Skeletal muscle satellite cell (primary cell): ENCODE measurements around the gene MYH10. TPM values are rescaled to one million over a fixed set of nuclear protein-coding genes. Genes with fewer than 3 reads are reported as not detected.
A peak's percentile ranks its signal among the peaks of the same experiment; 100 is the strongest.

Source experiments
- H3K27me3 ChIP-seq: 2 replicates; pipeline ENCODE4 v1.7.0; 2013; ENCODE audit warnings: low read length; ENCODE audit not compliant: control insufficient read depth, insufficient read depth
- H3K36me3 ChIP-seq: 2 replicates; pipeline ENCODE4 v1.7.0; 2013; ENCODE audit warnings: mild to moderate bottlenecking, control low read depth, low read length; ENCODE audit not compliant: insufficient read depth
- H3K4me1 ChIP-seq: 2 replicates; pipeline ENCODE4 v1.7.0; 2013; ENCODE audit warnings: low read length; ENCODE audit not compliant: control insufficient read depth, insufficient read depth
- H3K4me2 ChIP-seq: 2 replicates; pipeline ENCODE4 v1.7.0; 2013; ENCODE audit warnings: mild to moderate bottlenecking, low read length
- H3K4me3 ChIP-seq: 2 replicates; pipeline ENCODE4 v1.7.0; 2013; ENCODE audit warnings: low read length
- H3K9ac ChIP-seq: 2 replicates; pipeline ENCODE4 v1.7.0; 2013; ENCODE audit warnings: mild to moderate bottlenecking, low read depth, low read length, moderate library complexity
- H3K9me3 ChIP-seq: replicated peaks from 2 replicates; pipeline ENCODE4 v1.7.0; 2013; ENCODE audit warnings: mild to moderate bottlenecking, control low read depth, low read length
- small RNA-seq: library from RNA; depleted of rRNA; stranded (forward); fragments of <200 nt; gene quantifications from one replicate; pipeline ENCODE3, GENCODE V24; 2012

The MYH10 gene

DNA sequence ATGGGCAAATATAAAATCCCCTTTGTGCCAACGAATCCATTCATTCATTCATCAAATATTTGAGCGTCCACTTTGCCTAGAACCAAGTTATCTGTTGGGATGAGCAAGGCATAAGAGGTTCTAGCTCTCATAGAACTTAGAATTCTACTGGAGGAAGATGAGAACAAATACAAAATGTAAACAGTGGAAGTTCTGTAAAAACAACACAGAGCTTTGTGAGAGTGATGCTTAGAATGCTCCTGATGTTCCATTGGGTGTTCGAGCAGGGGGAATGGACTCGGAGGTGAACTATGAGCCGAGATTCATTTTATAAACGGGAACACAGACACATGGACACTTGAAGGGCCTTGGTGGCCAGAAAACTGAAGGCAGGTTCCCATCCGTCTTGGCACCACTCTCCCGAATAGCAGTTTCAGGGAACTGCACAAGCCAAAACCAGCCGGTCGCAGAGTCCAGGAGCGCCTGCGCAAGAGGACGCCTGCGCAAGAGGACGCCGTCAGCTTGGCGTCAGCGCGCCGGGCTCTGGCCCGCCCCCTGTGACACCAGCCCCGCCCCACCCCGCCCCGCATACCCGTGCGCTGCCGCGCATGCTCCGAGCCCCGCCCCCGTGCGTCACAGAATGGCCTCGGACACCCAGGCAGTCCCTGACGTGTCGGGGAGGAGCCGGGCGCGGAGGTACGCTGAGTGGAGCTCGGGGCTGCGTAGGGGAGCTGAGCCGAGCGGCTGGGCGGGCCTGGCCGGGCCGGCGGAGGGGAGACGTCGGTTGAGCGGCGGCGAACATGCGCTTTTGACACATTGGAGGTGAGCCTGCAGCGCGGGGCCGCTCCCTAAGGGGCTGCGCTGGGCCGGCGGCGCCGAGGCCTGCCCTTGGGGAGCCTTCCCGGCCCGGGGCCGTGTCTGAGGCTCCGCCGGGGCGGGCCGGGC lies 195.0 kb downstream of the MYH10 start, which contains the start of gene NDEL1:
TSS of gene NDEL1 (plus strand) at position 640 of the 924 bp plus-strand sequence. CDS start 8,388 bp downstream, outside the sequence.
- Histone ChIP-seq H3K4me3 (peak within 1 kb of the TSS; percentile 95), H3K9me3 (no peaks in the 10 kb centered on the region), H3K4me1 (peaks cover 14% of the 10 kb centered on the region), H3K27me3 (no peaks in the 10 kb centered on the region), H3K36me3 (peaks cover 13% of the 10 kb centered on the region), H3K9ac (peak within 1 kb of the TSS; percentile 100), H3K4me2 (peak within 1 kb of the TSS; percentile 99)

DNA sequence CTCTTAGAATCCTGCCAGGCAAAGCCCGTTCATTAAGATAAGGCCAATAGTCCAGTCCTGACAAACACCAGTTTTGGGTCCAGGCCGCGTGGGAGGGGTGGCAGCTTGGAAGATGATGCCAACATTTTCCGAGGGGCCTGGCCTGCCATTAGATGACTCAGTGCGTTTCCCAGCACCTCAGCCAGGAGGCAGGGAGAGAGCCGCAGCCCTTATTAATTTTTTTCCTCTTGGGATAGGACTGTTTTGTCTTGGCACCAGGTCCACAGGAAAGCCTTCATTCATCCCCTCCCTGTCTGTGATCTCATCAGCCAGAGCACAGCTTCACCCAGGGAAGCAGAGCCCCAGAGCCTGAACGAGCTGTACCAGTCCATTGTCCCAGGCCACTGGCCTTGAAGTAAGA lies 199.6 kb downstream of the MYH10 start:
- Histone ChIP-seq H3K4me3 (no peak overlapping the region), H3K27me3 (peaks cover 3% of the 10 kb centered on the region), H3K9me3 (no peaks in the 10 kb centered on the region), H3K4me1 (peaks cover 15% of the 10 kb centered on the region), H3K36me3 (no peaks in the 10 kb centered on the region), H3K4me2 (peak overlapping the region; percentile 5), H3K9ac (no peak overlapping the region)

DNA sequence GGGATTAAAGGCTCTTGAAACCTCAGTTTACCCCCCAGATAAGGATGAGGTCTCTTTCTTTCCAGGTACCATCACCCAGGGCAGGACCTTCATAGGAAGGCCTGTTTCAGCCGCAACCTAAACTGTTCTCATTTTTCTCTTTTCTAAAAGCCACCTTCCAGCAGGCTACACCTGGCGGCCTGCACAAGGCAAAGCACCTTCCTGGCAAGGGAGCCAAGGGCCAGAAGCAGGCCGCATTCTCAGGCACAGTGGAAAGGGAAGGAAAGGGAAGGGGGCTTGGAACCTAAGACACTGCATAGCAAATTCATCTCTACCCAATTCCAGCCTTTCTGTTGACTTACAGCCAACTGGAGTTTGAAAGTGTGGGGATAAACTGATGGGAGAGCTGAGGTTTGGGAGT lies 203.7 kb downstream of the MYH10 start:
- no peaks in the 10 kb centered on the region for H3K9me3 ChIP-seq
- H3K9ac ChIP-seq = no peak overlapping the region
- H3K4me3 ChIP-seq = no peak overlapping the region
- no peaks in the 10 kb centered on the region for H3K36me3 ChIP-seq
- no peak overlapping the region for H3K4me2 ChIP-seq
- peaks cover 12% of the 10 kb centered on the region for H3K4me1 ChIP-seq
- H3K27me3 ChIP-seq = peaks cover 17% of the 10 kb centered on the region

DNA sequence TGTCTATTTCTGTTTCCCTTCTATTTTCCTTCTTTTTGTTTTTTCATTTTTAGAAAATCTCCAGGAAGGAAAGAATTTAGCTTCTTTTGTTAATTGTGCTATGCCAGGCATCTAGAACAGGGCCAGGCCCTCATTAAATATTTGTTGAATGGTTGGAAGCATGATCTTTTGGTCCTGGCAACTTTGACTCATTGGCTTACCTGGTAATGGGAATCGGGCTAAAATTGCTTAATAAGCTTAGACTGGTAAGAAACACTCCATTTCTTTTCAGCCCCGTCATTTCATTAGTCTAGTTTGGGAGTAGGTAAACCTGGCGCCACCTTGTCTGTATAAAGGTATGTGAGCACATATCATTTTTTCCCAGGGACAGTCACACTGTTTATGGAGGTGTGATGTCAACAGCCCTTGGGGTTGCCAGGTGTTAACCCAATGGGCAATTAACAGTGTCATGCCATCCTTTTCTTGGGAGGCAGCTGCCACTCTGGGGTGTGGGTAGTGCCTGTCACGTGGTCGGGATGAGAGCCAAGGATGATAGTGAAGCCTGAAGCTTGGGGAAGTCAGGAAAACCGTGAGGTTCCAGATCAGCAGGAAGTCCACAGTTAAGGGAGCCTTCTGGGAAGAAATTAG lies 204.3 kb downstream of the MYH10 start:
- Histone ChIP-seq H3K9me3 (no peaks in the 10 kb centered on the region), H3K27me3 (peaks cover 17% of the 10 kb centered on the region), H3K36me3 (no peaks in the 10 kb centered on the region), H3K4me1 (peaks cover 8% of the 10 kb centered on the region), H3K9ac (no peak overlapping the region), H3K4me2 (no peak overlapping the region), H3K4me3 (no peak overlapping the region)

Small RNA genes within 50 kb of the gene (small RNA-seq; reads per million reads assigned to genes)
- gene RNU7-43P = not detected
